Measurements from ENCODE around the gene MT1B.
A peak's percentile ranks its signal among the peaks of the same experiment; 100 is the strongest.

DNA sequence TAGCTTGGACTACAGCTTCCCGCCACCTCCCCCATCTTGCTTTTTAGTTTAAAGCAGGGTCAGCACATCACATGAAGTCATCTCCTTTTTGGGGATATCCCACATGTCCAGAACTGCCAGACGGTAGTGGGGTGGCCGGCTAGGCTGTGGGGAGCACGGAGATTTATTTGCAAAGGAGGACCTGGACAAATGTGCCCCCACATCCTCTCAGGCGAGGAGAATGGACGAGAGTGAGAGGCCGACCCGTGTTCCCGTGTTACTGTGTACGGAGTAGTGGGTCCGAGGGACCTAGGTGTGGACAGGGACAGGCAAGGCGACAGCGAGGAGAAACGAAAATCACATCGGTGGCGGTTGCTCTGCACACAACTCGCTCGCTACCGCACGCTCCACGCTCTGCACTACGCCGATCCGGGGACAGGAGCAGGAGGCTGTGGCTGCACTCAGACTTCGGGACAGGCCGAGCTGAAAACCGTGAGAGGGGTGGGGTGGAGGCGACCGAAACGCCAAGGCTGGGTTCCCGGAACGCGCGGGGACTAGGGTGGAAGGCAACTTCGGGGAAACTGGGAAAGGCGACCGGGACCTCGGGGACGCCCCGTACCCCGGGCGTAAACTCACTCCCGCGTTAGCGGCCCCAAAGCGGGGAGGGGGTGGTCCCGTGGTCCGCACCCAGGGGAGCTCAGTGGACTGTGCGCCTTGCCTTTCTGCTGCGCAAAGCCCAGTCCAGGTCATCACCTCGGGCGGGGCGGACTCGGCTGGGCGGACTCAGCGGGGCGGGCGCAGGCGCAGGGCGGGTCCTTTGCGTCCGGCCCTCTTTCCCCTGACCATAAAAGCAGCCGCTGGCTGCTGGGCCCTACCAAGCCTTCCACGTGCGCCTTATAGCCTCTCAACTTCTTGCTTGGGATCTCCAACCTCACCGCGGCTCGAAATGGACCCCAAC is 13.6 kb upstream of the MT1B start, which contains the start of gene MT1A:
- TF ChIP-seq, protein P1, sequence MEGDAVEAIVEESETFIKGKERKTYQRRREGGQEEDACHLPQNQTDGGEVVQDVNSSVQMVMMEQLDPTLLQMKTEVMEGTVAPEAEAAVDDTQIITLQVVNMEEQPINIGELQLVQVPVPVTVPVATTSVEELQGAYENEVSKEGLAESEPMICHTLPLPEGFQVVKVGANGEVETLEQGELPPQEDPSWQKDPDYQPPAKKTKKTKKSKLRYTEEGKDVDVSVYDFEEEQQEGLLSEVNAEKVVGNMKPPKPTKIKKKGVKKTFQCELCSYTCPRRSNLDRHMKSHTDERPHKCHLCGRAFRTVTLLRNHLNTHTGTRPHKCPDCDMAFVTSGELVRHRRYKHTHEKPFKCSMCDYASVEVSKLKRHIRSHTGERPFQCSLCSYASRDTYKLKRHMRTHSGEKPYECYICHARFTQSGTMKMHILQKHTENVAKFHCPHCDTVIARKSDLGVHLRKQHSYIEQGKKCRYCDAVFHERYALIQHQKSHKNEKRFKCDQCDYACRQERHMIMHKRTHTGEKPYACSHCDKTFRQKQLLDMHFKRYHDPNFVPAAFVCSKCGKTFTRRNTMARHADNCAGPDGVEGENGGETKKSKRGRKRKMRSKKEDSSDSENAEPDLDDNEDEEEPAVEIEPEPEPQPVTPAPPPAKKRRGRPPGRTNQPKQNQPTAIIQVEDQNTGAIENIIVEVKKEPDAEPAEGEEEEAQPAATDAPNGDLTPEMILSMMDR (IDR thresholded peaks at IDR 0.05), result no peak
- TF ChIP-seq POLR2A (IDR thresholded peaks at IDR 0.05) (peak in 1 of 4 donors; percentile 11), EP300 (IDR thresholded peaks at IDR 0.05) (peak; percentile 16)
